ENCODE data around the gene TAF11L10.
"Not testable (repeated sequence)": the region's sequence is repeated elsewhere in the genome, so short reads cannot be mapped to it uniquely, and the experiment has no call there.

TAF11L10 gene
- total RNA-seq, result 0 reads per million in 4 donors

GRCh38 chr5:17597728-17598127 lies at the start of gene TAF11L10:
TSS of gene TAF11L10 (minus strand) at chr5:17597828.
- not testable (repeated sequence) for DNase-seq

DNA sequence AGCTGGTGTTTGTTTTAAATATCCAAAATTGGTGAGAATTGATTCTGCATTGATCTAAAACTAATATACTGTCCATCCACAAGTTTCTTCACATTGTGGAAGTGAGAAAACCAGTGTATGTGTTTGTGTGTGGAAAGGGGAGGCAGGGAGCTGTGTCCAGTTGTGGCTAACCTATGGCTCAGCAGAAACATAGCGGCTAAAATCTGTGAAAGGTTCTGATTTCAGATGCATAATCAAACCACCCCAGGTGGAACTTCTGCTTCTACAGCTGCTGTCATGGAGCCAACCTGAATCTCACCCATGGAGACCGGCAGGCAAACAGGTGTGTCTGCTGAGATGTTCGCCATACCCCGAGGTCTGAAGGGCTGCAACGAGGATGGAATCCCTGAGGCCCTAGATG lies 36.5 kb upstream of the TAF11L10 start, which contains the start of gene TAF11L14:
Gene TAF11L14, plus strand, starts transcription at position 301 of the 400 bp plus-strand sequence.
- DNase-seq, result no peak

DNA sequence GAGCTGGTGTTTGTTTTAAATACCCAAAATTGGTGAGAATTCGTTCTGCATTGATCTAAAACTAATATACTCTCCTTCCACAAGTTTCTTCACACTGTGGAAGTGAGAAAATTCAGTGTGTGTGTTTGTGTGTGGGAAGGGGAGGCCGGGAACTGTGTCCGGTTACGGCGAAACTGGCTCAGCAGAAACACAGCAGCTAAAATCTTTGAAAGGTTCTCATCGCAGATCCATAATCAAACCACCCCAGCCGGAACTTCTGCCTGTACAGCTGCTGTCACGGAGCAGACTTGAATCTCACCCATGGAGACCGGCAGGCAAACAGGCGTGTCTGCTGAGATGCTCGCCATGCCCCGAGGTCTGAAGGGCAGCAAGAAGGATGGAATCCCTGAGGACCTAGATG lies 34.2 kb upstream of the TAF11L10 start, which contains the start of gene TAF11L13:
Gene TAF11L13, plus strand, starts transcription at position 301 of the 400 bp plus-strand sequence.
- not testable (repeated sequence) for DNase-seq

GRCh38 chr5:17625686-17626085 lies 28.1 kb upstream of the TAF11L10 start:
- DNase-seq, result no peak

GRCh38 chr5:17620627-17621026 lies 23.0 kb upstream of the TAF11L10 start:
- no peak for DNase-seq

DNA sequence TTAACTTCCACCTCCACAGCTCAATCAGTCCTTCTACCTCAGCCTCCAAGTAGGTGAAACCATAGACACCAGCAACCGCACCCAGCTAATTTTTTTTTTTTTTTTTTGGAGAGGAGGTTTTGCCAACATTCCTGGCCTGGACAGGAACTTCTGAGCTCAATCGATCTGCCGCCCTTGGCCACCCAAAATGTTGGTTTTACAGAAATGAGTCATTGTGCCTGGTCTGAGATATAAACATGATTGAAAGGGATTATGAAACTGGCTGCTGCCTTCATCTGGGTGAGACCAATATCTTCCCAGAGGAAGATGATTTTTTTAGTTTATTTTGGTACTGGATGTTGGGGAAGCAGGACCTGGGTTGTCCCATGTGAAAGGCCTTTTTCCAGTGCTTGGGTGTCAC lies 21.7 kb upstream of the TAF11L10 start:
- no peak for DNase-seq

GRCh38 chr5:17614872-17615605 lies 17.4 kb upstream of the TAF11L10 start:
- no peak for DNase-seq

DNA sequence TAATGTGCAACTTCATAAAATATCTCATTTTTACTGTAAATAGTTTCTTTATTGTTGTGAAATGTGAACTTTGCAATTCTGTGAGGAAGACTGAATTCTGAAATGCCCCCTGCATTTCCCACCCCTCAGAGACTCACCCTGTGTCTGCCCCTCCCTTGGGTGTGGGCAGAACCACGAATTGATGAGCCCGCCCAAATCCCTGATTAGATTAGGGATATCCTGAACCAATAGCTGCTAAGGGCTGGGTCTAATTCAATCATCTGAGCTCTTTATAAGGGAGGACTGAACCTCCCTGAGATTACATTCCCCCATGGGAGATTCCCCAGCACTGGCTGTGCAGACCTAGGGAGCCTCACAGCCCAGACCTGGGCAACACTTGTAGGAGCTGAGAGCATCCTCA lies 12.5 kb upstream of the TAF11L10 start, which contains the start of gene TAF11L12:
Gene TAF11L12, plus strand, starts transcription at position 301 of the 400 bp plus-strand sequence.
- DNase-seq, result not testable (repeated sequence)

- not testable (repeated sequence) for DNase-seq
These were observed 9.8 kb upstream of the TAF11L10 start for GRCh38 chr5:17607461-17607860.

DNA sequence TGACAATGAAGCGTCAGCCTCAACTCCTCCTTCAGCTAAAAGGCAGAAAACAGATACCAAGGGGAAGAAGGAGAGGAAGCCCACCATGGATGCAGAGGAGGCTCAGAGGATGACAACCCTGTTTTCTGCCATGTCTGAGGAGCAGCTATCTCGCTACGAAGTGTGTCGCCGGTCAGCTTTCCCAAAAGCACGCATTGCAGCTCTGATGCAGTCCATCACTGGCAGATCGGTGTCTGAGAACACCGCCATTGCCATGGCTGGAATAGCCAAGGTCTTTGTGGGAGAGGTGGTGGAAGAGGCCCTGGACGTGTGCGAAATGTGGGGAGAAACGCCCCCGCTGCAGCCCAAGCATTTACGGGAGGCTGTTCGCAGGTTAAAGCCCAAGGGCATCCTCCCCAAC lies 7.3 kb upstream of the TAF11L10 start:
- no peak for DNase-seq

DNA sequence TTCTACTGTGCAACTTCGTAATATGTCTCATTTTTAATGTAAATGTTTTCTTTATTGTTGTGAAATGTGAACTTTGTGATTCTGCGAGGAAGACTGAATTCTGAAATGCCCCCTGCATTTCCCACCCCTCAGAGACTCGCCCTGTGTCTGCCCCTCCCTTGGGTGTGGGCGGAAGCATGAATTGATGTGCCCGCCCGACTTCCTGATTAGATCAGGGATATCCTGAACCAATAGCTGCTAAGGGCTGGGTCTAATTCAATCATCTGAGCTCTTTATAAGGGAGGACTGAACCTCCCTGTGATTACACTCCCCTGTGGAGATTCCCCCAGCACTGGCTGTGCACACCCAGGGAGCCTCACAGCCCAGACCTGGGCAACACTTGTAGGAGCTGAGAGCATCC lies 6.3 kb upstream of the TAF11L10 start, which contains the start of gene TAF11L11:
Gene TAF11L11, plus strand, starts transcription at position 304 of the 400 bp plus-strand sequence.
- not testable (repeated sequence) for DNase-seq

DNA sequence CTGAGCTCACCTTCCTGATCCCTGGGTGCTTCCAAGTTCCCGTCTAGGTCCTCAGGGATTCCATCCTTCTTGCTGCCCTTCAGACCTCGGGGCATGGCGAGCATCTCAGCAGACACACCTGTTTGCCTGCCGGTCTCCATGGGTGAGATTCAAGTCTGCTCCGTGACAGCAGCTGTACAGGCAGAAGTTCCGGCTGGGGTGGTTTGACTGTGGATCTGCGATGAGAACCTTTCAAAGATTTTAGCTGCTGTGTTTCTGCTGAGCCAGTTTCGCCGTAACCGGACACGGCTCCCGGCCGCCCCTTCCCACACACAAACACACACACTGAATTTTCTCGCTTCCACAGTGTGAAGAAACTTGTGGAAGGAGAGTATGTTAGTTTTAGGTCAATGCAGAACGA lies 3.4 kb downstream of the TAF11L10 start, which contains the start of gene TAF11L9:
Gene TAF11L9, minus strand, starts transcription at position 140 of the 400 bp plus-strand sequence.
- DNase-seq, result not testable (repeated sequence)

- not testable (repeated sequence) for DNase-seq
These were observed 6.8 kb downstream of the TAF11L10 start, which contains the start of gene TAF11L8 for GRCh38 chr5:17590860-17591259. TSS of gene TAF11L8 (minus strand) at chr5:17590960.

DNA sequence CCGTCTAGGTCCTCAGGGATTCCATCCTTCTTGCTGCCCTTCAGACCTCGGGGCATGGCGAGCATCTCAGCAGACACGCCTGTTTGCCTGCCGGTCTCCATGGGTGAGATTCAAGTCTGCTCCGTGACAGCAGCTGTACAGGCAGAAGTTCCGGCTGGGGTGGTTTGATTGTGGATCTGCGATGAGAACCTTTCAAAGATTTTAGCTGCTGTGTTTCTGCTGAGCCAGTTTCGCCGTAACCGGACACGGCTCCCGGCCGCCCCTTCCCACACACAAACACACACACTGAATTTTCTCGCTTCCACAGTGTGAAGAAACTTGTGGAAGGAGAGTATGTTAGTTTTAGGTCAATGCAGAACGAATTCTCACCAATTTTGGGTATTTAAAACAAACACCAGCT lies 12.0 kb downstream of the TAF11L10 start, which contains the start of gene TAF11L7:
Gene TAF11L7, minus strand, starts transcription at position 101 of the 400 bp plus-strand sequence.
- not testable (repeated sequence) for DNase-seq

All from T-helper 1 cell (primary cell).